Measurements from ENCODE around the gene TMEM97.
"Not testable (repeated sequence)": the region's sequence is repeated elsewhere in the genome, so short reads cannot be mapped to it uniquely, and the experiment has no call there.

Gene TMEM97

GRCh38 chr17:28318759-28319597, at the start of gene TMEM97:
Gene TMEM97, plus strand, starts transcription at chr17:28319200. Its CDS starts 40 bp downstream, at chr17:28319240.
- peak; percentile 96 for DNase-seq (ENCODE audit: low spot score)

DNA sequence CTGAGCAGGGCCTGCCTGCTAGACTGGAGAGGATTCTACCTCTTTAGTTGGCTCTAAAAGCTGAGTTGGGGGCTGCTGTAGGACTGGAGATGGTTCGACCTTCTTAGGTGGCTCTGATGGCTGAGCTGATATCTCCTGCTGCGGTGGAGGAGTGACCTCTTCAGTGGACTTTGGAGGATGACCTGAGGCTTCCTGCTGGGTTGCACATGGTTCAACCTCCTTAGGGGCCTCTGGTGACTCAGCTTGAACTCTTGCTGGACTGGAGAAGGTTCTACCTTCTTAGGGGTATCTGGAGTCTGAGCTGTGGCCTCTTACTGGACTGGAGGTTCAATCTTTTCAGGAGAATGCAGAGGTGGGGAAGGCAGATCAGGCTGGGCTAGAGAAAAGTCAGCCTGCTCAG, 48.9 kb upstream of the TMEM97 start:
- DNase-seq (ENCODE audit: low spot score) = no peak

DNA sequence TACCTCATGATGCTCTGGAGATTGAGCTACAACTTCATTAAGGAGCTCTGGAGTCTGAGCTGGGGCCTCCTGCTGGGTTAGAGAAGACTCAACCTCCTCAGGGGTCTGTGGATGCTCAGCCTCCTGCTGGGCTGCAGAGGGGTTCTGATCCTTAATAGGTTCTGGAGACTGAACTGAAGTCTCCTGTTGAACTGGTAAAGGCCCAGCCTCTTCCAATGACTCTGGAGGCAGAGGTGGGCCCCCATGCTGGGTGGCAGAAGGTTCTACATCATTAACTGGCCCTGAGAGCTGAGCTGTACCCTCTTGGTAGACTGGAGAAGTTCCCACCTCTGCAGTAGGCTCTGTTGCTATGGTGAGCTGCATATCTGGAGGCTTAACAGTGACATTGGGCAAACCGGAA, 48.1 kb upstream of the TMEM97 start:
- no peak for DNase-seq (ENCODE audit: low spot score)

GRCh38 chr17:28271431-28271830, 47.6 kb upstream of the TMEM97 start:
- DNase-seq (ENCODE audit: low spot score) = no peak

- no peak for DNase-seq (ENCODE audit: low spot score)
Measured at GRCh38 chr17:28272166-28272565, 46.8 kb upstream of the TMEM97 start.

DNA sequence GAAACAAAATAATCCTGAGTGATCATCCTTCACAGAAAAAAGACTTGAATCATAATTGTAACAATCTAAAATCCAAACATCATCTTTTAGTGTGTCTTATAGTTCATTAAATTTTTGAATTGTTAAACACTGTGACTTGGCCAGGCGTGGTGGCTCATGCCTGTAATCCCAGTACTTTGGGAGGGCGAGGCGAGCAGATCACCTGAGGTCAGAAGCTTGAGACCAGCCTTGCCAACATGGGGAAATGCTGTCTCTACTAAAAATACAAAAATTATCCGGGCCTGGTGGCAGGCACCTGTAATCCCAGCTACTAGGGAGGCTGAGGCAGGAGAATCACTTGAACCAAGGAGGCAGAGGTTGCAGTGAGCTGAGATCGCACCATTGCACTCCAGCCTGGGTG, 45.7 kb upstream of the TMEM97 start:
- DNase-seq (ENCODE audit: low spot score) = not testable (repeated sequence)

GRCh38 chr17:28274591-28275265, 44.3 kb upstream of the TMEM97 start:
- no peak for DNase-seq (ENCODE audit: low spot score)

- DNase-seq (ENCODE audit: low spot score) = no peak
Measured at GRCh38 chr17:28276011-28276410, 43.0 kb upstream of the TMEM97 start.

DNA sequence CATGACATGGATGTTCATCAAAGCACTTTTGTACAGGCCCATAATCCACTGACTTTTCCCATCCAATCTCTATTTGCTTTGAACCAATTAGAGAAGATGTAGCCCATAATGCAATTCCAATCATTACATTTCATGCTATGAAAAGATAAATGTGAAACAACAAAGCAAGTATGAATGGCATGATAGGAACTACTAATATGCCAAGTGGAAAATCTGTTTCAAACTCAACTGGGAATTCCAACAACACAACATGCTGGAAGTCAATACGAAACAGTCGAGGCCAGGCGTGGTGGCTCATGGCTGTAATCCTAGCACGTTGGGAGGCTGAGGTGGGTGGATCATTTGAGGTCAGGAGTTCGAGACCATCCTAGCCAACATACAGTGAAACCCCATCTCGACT, 39.6 kb upstream of the TMEM97 start:
- no peak for DNase-seq (ENCODE audit: low spot score)

- no peak for DNase-seq (ENCODE audit: low spot score)
Measured at GRCh38 chr17:28280826-28281225, 38.2 kb upstream of the TMEM97 start.

DNA sequence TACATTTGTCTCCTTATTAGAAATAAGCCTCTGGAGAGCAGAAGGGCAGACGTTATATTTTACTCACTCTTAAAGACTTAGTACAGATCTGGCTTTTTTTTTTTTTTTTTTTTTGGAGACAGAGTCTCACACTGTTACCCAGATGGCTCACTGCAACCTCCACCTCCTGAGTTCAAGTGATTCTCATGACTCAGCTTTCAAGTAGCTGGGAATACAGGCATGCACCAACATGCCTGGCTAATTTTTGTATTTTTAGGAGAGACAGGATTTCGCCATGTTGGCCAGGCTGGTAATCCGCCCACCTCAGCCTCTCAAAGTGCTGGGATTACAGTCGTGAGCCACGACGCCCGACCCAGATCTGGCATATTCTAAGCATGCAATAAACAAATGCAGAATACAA, 36.4 kb upstream of the TMEM97 start:
- DNase-seq (ENCODE audit: low spot score) = no peak

DNA sequence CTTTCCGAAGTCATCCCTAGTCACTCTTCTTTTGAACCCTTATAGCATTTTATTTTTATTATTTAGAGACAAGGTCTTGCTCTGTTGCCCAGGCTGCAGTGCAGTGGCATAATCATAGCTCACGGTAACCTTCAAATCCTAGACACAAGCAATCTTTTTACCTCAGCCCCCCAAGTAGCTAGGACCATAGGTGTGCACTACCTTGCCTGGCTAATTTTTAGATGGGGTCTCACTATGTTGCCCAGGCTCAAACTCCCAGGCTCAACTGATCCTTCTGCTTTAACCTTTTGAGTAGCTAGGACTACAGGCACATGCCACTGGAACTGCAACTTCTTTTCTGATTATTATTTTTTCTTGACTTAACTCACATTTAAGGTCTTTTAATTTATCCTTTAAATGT, 33.0 kb upstream of the TMEM97 start:
- DNase-seq (ENCODE audit: low spot score) = no peak

DNA sequence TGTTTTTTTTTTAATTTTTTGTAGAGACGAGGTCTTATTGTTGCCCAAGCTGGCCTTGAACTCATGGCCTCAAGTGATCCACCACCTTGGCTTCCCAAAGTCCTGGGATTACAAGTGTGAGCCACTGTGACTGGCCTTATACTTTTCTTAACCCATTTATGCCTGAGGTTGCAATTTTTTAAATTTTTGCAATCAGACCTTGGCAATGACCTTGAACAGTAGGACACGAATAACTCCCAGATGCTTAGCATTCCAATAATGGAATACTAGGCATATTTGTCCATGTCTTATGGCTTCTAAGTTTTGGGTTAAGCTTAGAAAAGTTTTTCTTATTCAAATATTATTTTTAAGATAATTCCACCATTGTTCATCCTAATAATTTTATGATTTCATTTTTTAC, 28.3 kb upstream of the TMEM97 start:
- no peak for DNase-seq (ENCODE audit: low spot score)

DNA sequence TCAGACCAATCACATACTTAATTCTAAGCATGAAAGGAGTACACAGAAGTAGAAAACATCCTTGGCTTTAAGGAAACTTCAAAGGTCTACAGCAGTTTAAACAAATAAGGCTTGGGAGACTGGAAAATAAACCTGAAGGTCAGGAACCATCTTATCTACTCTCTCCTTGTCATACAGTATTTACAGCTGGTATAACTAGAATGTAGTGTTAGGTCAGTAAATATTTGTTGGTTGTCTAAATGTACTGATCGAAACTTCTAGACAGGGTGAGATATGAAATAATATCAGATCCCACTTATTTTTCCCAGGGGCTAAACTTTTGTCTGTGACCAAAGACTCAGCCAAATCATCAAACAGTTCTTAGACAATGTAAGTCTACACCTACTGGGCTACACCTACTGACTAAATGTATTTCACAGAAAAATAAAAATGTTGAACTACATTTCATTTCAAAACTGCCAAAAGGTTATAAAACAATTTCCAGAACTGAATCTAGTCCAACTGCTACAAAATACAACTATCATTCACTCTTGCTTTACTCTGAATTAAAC, 27.1 kb upstream of the TMEM97 start:
- DNase-seq (ENCODE audit: low spot score) = no peak

DNA sequence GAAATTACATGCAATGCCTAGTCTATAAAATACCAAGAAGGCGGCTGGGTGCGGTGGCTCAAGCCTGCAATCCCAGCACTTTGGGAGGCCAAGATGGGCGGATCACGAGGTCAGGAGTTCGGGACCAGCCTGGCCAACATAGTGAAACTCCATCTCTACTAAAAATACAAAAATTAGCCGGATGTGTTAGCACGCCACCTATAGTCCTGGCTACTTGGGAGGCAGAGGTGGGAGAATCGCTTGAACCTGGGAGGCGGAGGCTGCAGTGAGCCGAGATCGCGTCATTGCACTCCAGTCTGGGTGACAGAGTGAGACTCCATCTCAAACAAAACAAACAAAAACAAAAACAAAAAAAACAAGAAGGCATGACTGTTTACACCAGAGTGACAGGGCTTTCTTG, 26.1 kb upstream of the TMEM97 start:
- DNase-seq (ENCODE audit: low spot score) = not testable (repeated sequence)

- no peak for DNase-seq (ENCODE audit: low spot score)
Measured at GRCh38 chr17:28293994-28294393, 25.0 kb upstream of the TMEM97 start.

DNA sequence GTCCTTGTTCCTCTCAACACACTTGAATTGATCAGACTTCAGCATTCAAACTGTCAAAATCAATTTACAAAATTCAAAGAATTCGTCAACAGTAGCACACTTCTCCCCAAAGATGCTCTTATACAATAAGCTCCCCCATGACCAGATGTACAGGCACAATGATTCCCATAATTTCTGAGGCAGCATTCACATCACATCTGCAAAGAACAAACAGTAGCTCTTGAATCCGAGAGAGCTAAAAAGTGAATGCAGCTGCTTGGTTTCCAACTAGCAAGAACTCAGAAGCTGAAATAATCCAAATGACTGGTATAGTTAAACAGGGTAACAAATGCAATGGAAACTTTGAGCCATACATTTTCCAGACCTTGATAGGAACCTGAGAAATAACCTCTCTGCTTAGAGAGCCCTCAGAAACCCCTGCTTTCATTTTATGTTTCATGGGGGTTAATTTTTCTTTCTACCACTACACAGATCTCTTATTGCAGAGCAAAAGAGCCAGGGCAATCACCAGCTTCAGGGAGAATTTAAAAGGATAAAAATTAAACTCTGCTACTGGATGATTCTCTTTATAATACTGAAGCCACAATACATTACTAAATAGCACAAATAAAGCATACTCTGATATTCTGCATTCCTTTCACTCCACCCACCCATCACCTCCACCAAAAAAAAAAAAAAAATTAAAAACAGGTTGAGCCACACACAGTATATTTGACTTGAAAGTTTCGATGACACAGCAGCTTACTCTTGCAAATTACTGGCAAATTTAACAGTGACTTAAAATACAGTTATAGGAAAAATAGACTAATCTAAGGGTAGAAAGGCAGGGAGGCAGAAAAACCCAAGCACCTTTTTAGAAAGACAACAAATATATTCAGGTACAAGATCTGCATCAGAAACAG, 23.1 kb upstream of the TMEM97 start:
- peak; percentile 66 for DNase-seq (ENCODE audit: low spot score)

- no peak for DNase-seq (ENCODE audit: low spot score)
Measured at GRCh38 chr17:28298449-28298848, 20.6 kb upstream of the TMEM97 start.

GRCh38 chr17:28306954-28307401, 12.0 kb upstream of the TMEM97 start:
- no peak for DNase-seq (ENCODE audit: low spot score)

DNA sequence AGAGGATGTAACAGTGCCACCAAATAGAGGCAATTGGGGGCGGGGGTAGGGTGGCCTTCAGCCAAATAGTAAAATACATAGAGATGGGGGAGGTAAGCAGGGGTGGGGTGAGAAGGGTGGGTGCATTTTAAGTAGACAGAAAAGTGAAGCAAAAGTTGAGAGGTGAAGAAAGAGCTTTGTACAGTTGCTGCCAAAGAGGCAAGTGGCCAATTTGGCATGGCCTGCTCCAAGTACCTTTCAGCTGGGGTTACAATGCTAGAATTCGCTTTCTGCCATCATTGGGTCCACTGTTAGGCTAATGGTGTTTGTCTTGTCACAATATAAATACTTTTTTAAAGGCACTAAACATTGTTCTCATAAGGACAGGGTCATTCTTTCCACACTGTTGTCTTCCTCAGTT, 5.2 kb upstream of the TMEM97 start:
- no peak for DNase-seq (ENCODE audit: low spot score)

DNA sequence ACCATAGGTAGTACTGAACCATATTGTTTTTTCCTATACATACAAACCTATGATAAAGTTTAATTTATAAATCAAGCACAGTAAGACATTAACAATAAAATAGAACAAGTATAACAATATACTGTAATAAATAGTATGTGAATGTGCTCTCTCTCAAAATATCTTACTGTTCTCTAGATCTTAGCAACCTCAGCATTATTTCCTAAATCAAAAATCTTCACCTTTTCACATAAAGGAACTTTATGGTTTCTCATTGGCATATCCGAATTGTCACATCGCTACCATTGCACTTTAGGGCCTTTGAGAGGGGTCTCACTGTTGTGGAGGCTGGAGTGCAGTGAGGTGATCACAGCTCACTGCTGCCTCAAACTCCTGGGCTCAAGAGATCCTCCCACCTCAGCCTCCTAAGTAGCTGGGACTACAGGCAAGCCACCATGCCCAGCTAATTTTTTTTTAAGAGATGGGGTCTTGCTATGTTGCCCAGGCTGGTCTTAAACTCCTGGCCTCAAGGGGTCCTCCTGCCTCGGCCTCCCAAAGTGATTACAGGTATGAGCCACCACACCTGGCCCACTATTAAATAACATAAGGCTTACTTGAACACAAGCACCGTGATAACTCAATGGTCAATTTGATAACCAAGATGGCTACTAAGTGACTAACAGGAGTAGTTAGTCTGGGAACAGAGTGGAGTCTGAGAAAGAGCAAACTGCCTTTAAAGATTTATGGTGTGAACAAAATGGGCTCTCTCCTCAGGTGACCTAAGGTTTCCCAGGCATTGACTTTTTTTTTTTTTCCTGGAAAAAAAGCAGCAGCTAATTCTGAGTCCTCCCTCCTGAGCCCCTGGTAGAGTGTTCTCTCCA, 2.9 kb upstream of the TMEM97 start:
- no peak for DNase-seq (ENCODE audit: low spot score)
